Activated CD8-positive, alpha-beta memory T cell treated with anti-CD3 and anti-CD28 coated beads, Interleukin-2, amount 50 U/mL, for 48 hours (primary cell): ENCODE data around the gene TPGS2.
"Not testable (repeated sequence)": the region's sequence is repeated elsewhere in the genome, so short reads cannot be mapped to it uniquely, and the experiment has no call there.

Experiments
- DNase-seq: peaks from one replicate; pipeline ENCODE4 v3.0.0-alpha.2; 2020

TPGS2 gene, protein sequence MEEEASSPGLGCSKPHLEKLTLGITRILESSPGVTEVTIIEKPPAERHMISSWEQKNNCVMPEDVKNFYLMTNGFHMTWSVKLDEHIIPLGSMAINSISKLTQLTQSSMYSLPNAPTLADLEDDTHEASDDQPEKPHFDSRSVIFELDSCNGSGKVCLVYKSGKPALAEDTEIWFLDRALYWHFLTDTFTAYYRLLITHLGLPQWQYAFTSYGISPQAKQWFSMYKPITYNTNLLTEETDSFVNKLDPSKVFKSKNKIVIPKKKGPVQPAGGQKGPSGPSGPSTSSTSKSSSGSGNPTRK

DNA sequence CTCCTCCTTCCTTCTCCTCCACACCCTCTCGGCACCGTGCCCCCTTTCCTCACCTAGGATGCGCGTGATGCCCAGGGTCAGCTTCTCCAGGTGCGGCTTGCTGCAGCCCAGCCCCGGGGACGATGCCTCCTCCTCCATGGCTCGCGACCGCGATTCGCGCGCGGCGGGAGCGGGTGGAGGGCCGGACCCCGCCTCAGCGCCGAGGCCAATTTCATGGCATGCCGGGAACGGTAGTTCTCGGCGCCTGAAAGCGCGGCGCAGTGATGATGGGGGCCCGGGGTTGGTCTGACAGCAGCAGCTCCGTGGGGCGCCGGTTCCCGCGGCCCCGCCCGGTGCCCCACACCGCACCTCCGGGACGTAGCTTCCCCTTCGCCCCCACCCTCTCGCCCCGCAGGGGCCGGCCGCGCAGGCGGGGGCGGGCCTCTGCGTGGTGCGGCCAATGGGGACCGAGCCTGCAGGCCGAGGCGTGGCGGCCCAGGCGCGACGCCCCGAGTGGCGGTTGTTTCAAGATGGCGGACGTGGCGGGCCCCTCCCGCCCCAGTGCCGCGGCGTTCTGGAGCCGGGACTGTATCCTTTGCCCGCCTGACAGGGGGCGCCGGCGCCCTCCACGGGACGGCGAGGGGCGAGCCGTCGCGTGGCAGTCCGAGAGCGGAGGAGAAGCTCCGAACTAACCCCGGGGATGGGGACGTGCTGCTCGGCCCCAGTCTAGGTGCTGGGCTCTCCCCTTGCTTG is at the start of gene TPGS2, which contains the start of gene KIAA1328:
Gene TPGS2, minus strand, starts transcription at position 373 of the 732 bp plus-strand sequence. Its CDS starts 235 bp downstream, at position 138.
Gene KIAA1328, plus strand, starts transcription at position 498 of the 732 bp plus-strand sequence. Its CDS starts 12 bp downstream, at position 510.
- DNase-seq = peak; percentile 90

DNA sequence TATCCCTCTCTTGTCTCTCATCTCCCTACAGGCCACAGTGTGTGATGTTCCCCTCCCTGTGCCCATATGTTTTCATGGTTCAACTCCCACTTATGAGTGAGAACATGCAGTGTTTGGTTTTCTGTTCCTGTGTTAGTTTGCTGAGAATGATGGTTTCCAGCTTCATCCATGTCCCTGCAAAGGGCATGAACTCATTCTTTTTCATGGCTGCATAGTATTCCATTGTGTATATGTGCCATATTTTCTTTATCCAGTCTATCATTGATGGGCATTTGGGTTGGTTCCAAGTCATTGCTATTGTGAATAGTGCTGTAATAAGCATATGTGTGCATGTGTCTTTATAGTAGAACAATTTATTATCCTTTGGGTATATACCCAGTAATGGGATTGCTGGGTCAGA is 45.0 kb upstream of the TPGS2 start:
- not testable (repeated sequence) for DNase-seq

DNA sequence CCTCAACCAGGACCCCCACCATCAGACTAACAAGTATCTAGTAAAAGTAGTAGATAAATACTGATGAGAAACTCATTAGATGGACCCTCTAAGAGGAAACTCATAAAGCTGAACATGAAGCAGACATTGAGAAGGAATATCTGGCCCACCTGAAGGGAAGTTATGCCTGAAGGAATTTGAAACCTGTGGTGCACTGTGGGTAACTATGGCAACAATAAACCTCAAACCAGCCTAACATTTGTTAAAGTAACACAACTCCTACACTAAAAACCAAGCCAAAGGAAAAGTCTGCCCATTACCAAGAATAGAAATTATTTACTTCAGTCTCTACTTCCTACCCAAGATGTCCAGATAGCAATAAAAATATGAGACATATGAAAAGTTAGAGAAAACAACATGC is 43.5 kb upstream of the TPGS2 start:
- DNase-seq = no peak

DNA sequence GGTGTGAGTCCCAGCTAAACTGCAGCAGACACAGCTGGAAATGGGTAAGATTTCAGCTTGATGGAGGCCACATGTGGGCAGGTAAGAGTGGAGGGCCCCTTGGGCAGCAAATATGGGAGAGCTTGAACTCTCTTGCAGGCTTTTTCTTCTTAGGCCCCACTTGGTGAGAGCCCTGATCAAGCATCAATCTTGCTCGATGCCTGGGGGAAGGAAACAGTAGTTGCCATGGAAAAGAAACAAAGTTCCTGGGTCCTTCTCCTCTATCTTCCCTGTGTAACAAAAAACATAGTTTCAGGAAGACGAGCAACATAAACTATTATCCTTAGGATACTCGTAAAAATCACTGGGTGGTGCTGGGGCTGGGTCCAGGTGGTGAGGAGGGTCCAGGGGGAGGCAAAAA is 43.0 kb upstream of the TPGS2 start:
- DNase-seq = no peak

GRCh38 chr18:36867056-36867455 is 38.3 kb upstream of the TPGS2 start:
- no peak for DNase-seq

GRCh38 chr18:36862182-36862581 is 33.4 kb upstream of the TPGS2 start:
- DNase-seq = no peak

DNA sequence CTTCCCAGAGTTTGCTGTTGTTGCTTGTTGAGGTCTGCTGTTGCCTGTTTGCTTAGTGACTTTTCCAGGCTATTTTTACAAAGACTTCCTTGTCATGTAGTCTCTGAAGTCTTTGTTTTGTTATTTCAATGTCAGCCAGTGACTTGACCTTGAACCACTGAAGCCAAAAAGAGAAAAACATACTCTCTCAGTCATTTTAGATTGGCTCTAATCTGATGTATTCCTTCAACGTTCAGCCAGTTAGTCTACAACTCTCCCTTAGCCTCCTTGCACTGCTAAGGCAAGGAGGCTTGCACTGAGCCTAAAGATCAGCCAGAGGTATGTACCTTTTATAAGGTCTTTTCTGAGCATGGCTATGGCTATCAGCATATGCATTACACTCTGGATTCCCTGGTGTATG is 28.0 kb upstream of the TPGS2 start:
- DNase-seq = no peak

- no peak for DNase-seq
Observed at GRCh38 chr18:36851202-36851590, 22.4 kb upstream of the TPGS2 start.

DNA sequence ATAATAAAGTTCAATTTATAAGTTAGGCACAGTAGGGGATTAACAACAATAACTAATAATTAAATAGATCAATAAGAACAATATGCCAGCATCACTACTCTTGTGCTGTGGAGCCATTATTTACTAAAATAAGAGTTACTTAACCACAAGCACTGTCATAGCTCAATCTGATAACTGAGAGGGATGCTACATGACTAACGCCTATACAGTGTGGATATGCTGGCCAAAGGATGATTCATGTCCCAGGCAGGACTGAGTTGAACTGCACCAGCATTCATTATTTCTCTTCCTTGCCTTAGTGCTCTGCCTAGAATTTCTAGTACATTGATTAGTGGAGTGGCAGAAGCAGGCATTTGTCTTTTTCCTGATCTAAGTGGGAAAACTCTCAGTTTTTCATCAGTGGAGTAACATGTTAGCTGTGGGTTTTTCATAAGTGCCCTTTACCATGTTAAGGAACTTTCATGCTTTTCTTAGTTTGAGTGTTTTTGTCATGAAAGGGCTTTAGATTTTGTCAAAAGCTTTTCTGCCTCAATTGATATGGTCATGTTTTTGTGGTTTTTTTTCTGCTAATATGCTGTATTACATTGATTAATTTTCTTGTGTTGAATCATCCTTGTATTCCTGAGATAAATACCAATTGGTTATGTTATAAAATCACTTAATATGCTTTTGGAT is 21.9 kb upstream of the TPGS2 start:
- DNase-seq = no peak

- DNase-seq = no peak
Observed at GRCh38 chr18:36849288-36850006, 20.6 kb upstream of the TPGS2 start.

DNA sequence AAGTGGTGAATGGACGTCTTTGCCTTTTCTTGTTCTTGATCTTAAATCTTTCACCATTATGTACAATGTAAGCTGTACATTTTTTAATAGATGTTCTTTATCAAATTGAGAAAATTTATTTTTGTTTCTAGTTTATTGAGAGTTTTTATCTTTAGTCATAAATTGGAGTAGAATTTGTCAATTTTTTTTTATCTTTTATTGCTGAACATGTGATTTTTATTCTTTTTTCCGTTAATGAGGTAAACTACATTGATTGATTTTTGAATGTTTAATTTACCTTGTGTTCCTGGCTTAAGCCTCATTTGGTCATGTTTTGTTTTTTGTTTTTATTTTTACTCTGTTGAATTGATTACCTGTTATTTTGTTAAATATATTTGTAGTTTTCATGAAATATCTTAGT is 19.8 kb upstream of the TPGS2 start:
- DNase-seq = no peak

DNA sequence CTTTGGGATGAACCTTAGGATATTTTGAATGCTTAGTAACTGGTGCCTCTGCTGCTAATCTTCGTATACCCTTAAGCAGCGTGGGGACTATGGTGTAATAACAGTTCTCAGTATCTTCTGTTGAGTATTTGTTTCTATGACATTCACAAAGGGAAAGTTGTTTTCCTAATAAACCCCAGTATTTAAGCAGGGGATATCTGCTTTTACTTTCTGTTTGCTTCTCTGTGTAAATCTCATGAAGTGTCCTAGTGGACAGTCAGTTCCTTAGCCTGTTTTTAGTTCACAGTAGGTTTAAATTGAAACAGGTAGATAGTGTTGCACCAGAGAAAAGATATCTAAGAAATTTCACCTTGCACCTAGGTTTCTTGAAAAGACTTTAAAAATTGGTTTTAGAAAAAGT is 15.0 kb upstream of the TPGS2 start:
- no peak for DNase-seq

GRCh38 chr18:36843199-36843598 is 14.4 kb upstream of the TPGS2 start:
- DNase-seq = no peak

DNA sequence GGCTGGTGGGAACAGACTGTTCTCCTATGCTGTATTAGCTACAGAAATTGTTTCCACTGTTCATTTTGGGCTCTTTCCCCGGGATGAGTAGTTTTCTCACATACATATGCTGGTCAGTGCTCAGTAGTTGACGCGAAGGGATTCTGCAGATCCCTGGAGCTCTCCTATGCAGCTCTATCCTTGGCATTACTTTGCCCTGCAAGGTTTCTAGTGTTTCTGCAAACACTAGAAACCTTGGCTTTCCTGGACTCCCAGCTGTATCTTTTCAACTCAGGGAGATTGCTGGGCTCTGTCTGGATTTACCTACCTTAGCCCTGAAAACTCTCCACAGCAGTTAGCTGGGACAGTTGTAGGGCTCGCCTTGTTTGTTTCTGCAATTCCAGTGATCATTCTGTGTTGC is 11.0 kb upstream of the TPGS2 start:
- DNase-seq = no peak

- no peak for DNase-seq
Observed at GRCh38 chr18:36835927-36836326, 7.1 kb upstream of the TPGS2 start.

DNA sequence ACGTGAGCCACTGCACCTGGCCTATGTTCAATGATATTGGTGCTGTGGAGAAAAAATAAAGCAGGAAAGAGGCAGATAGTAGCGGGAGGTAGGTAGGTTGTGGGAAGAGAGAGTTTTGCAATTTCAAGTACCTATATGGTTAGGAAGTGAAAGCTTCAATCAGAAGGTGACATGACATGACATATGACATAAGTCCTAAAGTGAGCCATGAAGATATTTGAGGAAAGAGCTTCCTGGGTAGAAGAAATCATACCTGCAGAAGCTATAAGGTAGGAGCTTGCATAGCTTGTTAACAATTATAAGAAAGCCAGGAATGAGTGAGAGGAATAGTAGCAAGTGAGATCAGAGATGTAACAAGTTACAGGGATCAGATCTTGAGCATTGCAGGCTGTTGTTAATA is 4.3 kb upstream of the TPGS2 start:
- no peak for DNase-seq

DNA sequence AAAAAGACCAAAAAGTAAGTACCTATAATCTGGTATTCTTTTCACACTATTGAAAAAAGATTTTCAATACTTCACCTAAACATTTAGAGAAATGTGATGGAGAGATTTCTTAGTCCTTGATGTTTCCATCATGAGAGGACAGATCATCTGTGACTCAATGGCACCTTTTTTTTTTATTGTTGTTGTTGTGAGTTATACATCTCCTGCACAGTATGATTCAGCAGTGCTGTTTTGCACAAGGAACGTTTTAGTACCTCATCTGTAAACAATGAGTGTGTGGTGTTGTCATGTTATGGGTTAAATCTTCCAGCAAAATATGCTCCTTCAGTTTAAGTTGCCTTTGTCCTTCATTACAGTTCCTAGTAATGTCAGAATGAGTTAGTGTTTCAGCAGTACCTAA is 2.3 kb upstream of the TPGS2 start:
- no peak for DNase-seq

GRCh38 chr18:36830158-36830495 is 1.3 kb upstream of the TPGS2 start:
- DNase-seq = no peak

- DNase-seq = no peak
Observed at GRCh38 chr18:36829362-36830157, 758 bp upstream of the TPGS2 start.

DNA sequence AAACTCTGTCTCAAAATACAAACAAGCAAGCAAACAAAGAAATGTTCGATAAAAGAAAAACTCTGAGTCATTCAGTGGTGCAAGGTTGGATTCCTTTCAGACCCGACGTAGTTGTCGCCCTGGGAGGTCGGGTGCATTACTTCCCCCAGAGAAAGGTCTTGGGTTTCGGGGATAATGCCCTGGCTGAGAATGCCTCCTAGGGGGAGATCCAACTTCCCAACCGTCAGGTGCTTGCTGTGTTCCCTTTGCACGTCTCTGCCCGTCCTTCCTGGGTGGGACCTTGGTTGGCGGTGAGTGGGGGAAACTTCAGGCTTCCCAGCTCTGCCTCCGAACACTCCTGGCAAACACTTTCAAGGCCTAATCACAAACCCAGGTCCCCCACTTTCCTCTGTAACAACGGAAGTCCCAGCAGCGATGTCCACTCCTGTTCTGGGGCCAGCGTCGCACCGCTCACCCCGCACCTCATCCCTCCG is 609 bp downstream of the TPGS2 start:
- no peak for DNase-seq

GRCh38 chr18:36826556-36826955 is 2.2 kb downstream of the TPGS2 start:
- no peak for DNase-seq

GRCh38 chr18:36825526-36825925 is 3.3 kb downstream of the TPGS2 start:
- DNase-seq = no peak
